ENCODE data around the gene SYT14. TPM values are rescaled to one million over a fixed set of nuclear protein-coding genes. Genes with fewer than 3 reads are reported as not detected.

SYT14 gene
- total and polyA plus RNA-seq, 2 of the 4 experiments (the other 2 are of a cell fraction), result 0.14 to 1.3 TPM

DNA sequence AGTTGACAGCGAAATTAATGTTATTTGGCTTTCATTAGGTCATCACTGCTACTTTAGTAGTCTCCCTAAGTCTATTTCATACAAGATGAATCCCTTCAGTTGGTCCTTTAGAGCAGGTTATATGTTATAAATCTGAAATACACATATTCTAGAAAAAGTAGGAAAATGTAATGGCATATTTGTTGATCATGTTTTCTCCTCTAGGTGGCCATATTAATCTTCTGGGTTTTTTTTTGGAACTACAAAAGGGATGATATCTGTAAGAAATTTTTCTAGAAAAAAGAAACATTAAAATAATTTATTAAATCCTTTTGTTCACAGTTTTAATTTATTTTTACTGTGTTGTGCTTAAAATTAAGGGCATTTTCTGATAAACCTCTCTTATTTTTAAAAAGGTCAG, 87.9 kb downstream of the SYT14 start:
- WGBS, 2 experiments (ENCODE audit: extremely low coverage in 2 of 2, insufficient read length in 1 of 2), result no CpG with 5 or more reads among the region's 1 CpG
- Histone ChIP-seq H3K27me3 (ENCODE audit: control insufficient read depth, insufficient read depth, low read length) (no peaks in the 10 kb centered on the region), H3K9me1 (ENCODE audit: insufficient read depth, low read length) (no peaks in the 10 kb centered on the region), H3K4me3 (ENCODE audit: insufficient read depth, low read depth, low read length) (no peak overlapping the region), H3K4ac (ENCODE audit: low read depth, low read length) (no peak overlapping the region), H3K56ac (ENCODE audit: extremely low read depth, insufficient read depth, low read length) (no peak overlapping the region), H3K79me1 (ENCODE audit: low read depth in 1 of 2, low read length in 2 of 2) (no peaks in the 10 kb centered on the region), H4K20me1 (ENCODE audit: insufficient read depth, low read length) (no peaks in the 10 kb centered on the region), H2BK15ac (ENCODE audit: low read depth, low read length) (no peak overlapping the region), H2BK120ac (ENCODE audit: low read depth, low read length) (no peak overlapping the region), H3K9me3 (ENCODE audit: control insufficient read depth, insufficient read depth, low read length) (no peaks in the 10 kb centered on the region), H3K27ac (ENCODE audit: insufficient read depth, low read length) (no peak overlapping the region), H3K23ac (ENCODE audit: low read depth, low read length) (no peak overlapping the region), H2BK5ac (ENCODE audit: low read depth, low read length, poor library complexity, severe bottlenecking) (no peak overlapping the region), H2AK5ac (ENCODE audit: low read depth, low read length) (no peak overlapping the region), H4K91ac (ENCODE audit: insufficient read depth, low read depth, low read length) (no peak overlapping the region), H2AK9ac (replicated peaks; ENCODE audit: low read depth, low read length, poor library complexity) (no peak overlapping the region), H3K18ac (ENCODE audit: low read depth, low read length) (no peak overlapping the region), H4K5ac (ENCODE audit: low read depth, low read length) (no peak overlapping the region), H3K14ac (replicated peaks; ENCODE audit: low read depth, low read length) (no peak overlapping the region), H3K4me2 (ENCODE audit: low read depth, low read length) (no peak overlapping the region), H3K4me1 (ENCODE audit: control insufficient read depth, insufficient read depth, low read length) (no peaks in the 10 kb centered on the region), H2AFZ (replicated peaks; ENCODE audit: low read length, poor library complexity) (no peak overlapping the region), H3K36me3 (ENCODE audit: control insufficient read depth, insufficient read depth, low read length) (no peaks in the 10 kb centered on the region), H3K9ac (ENCODE audit: low read depth, low read length) (no peak overlapping the region), H2BK20ac (ENCODE audit: low read depth, low read length) (no peak overlapping the region), H4K8ac (ENCODE audit: low read depth in 2 of 2, low read length in 2 of 2) (no peak overlapping the region)
- DNase-seq (no peak), ATAC-seq (ENCODE audit: low read depth) (no peak)
- no peak for TF ChIP-seq SMC3 (IDR thresholded peaks at IDR 0.05; ENCODE audit: low read depth, low read length)
- ChIA-PET POLR2A (ENCODE audit: unreplicated experiment) (no interaction called here), CTCF (no interaction called here)
- BruUV-seq (replicated peaks), result no TSS peak
- in situ Hi-C loops (cut with MboI; ENCODE audit: low sequenced_read_pairs) (no loop called here), dilution Hi-C loops (cut with HindIII; ENCODE audit: low sequenced_read_pairs, unreplicated experiment) (no loop called here), intact Hi-C loops (cut with micrococcal nuclease) (no loop called here)
